NB4 (cell line): Measurements from ENCODE around the gene DNAJC22.

ENCODE experiments used
- CTCF ChIP-seq: IDR thresholded peaks from one replicate; pipeline ENCODE4 v1.5.1; 2012; ENCODE audit warnings: low read depth, low read length
- MYC ChIP-seq: IDR thresholded peaks from 2 replicates; pipeline ENCODE4 v1.6.1; 2011; ENCODE audit warnings: low read depth, low read length
- POLR2A ChIP-seq: IDR thresholded peaks from 2 replicates; pipeline ENCODE4 v1.6.1; 2011; ENCODE audit warnings: mild to moderate bottlenecking; ENCODE audit not compliant: insufficient read length; ENCODE audit errors: extremely low read depth

GRCh38 chr12:49365542-49365941 lies 18.9 kb downstream of the DNAJC22 start:
- TF ChIP-seq CTCF (no peak), POLR2A (no peak), MYC (no peak)
